HG02884 (cell line): ENCODE measurements around the gene SULT2B1.
"Not testable (repeated sequence)": the region's sequence is repeated elsewhere in the genome, so short reads cannot be mapped to it uniquely, and the experiment has no call there.

Source experiments
- ATAC-seq: cut with Tn5 transposase; IDR thresholded peaks from one replicate; pipeline ENCODE4 v1.9.1; 2021; ENCODE audit warnings: mild to moderate bottlenecking, moderate library complexity; ENCODE audit not compliant: unreplicated experiment

SULT2B1 gene

GRCh38 chr19:48551437-48552302, at the start of gene SULT2B1:
Gene SULT2B1 (plus strand): TSS chr19:48552172. CDS start chr19:48552253, 81 bp downstream.
- no peak for ATAC-seq

- no peak for ATAC-seq
Observed at GRCh38 chr19:48502350-48503018, 49.5 kb upstream of the SULT2B1 start.

GRCh38 chr19:48506138-48506733, 45.7 kb upstream of the SULT2B1 start:
- no peak for ATAC-seq

GRCh38 chr19:48507911-48508439, 44.0 kb upstream of the SULT2B1 start:
- no peak for ATAC-seq

- ATAC-seq: no peak
Observed at GRCh38 chr19:48508729-48509411, 43.1 kb upstream of the SULT2B1 start.

- ATAC-seq: no peak
Observed at GRCh38 chr19:48509467-48510194, 42.3 kb upstream of the SULT2B1 start.

GRCh38 chr19:48510421-48511268, 41.3 kb upstream of the SULT2B1 start:
- ATAC-seq: no peak

GRCh38 chr19:48511321-48511731, 40.6 kb upstream of the SULT2B1 start:
- ATAC-seq: no peak

- ATAC-seq: no peak
Observed at GRCh38 chr19:48511800-48512503, 40.0 kb upstream of the SULT2B1 start, which contains the start of gene LMTK3. Gene LMTK3 (minus strand): TSS chr19:48511835. CDS start chr19:48511576, 259 bp downstream.

GRCh38 chr19:48512504-48513288, 39.3 kb upstream of the SULT2B1 start:
- no peak for ATAC-seq

- no peak for ATAC-seq
Observed at GRCh38 chr19:48513289-48514122, 38.5 kb upstream of the SULT2B1 start.

- ATAC-seq: no peak
Observed at GRCh38 chr19:48514123-48514458, 37.9 kb upstream of the SULT2B1 start.

- no peak for ATAC-seq
Observed at GRCh38 chr19:48516536-48516935, 35.4 kb upstream of the SULT2B1 start.

GRCh38 chr19:48518207-48518606, 33.8 kb upstream of the SULT2B1 start:
- no peak for ATAC-seq

- not testable (repeated sequence) for ATAC-seq
Observed at GRCh38 chr19:48519426-48519825, 32.5 kb upstream of the SULT2B1 start.

GRCh38 chr19:48520134-48520533, 31.8 kb upstream of the SULT2B1 start:
- ATAC-seq: no peak

- ATAC-seq: no peak
Observed at GRCh38 chr19:48524221-48524620, 27.8 kb upstream of the SULT2B1 start.
